GM18909 (cell line): ENCODE data around the gene SPDYE2.
"Not testable (repeated sequence)": the region's sequence is repeated elsewhere in the genome, so short reads cannot be mapped to it uniquely, and the experiment has no call there.

Experiments
- ATAC-seq: cut with Tn5 transposase; IDR thresholded peaks from one replicate; pipeline ENCODE4 v1.9.1; 2021; ENCODE audit warnings: mild to moderate bottlenecking; ENCODE audit not compliant: unreplicated experiment, poor library complexity

SPDYE2 gene

DNA sequence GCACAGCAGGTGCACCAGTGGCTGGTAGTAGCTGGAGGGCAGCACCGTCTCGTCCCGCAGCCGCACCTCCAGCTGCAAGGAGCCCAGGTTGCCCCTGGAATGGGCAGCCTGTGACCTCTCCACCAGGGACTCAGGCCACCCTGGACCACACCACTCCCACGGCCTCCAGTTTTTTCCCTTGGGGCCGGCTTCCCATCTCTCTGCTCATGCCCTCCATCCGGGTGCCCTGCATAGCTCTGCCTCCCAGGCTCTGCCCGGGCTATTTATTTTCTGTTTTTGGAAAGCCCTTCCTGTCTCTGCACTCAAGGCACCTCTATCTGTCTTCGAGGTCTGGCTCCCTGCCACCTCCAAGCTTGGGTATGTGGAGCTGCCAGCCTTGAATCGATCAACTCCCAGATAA is 45.0 kb downstream of the SPDYE2 start:
- ATAC-seq = not testable (repeated sequence)

DNA sequence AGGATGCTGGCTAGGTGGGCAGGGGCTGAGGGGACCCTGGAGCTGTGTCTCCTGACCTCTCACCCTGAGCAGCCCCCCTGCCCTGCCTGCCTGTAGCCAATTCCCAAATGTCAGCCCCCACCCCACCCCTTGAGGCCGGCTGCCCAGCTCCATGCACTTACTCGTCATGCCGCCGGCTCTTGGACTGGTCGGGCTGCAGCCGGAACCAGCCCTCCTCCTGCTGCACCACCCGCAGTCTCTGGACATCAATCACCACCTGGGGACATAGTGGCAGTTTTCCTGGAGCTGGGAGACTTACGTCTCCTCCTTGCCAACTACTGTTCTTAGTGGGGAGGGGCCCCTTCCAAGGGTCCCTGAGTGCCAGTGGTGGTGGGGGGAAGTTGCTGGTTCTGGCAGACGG is 48.7 kb downstream of the SPDYE2 start:
- not testable (repeated sequence) for ATAC-seq

DNA sequence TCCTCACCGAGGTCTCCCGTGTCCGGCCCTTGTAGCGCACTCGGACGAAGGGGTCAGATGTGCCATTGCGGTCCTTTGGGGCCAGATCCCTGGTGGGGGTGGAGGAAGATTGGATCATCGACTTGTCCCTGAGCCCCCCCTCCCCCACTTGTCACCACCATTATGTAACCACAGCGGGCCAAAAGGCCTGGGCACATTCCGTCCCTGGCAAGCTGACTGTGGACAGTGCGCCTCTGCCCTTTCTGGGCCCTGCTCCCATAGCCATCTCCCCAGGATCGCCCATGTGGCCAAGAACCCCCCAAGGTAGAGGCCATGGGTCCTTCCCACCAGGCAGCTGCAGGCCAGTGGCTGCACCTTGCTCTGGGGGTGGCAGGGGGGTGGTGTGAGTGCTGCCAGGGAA is 51.3 kb downstream of the SPDYE2 start:
- not testable (repeated sequence) for ATAC-seq

DNA sequence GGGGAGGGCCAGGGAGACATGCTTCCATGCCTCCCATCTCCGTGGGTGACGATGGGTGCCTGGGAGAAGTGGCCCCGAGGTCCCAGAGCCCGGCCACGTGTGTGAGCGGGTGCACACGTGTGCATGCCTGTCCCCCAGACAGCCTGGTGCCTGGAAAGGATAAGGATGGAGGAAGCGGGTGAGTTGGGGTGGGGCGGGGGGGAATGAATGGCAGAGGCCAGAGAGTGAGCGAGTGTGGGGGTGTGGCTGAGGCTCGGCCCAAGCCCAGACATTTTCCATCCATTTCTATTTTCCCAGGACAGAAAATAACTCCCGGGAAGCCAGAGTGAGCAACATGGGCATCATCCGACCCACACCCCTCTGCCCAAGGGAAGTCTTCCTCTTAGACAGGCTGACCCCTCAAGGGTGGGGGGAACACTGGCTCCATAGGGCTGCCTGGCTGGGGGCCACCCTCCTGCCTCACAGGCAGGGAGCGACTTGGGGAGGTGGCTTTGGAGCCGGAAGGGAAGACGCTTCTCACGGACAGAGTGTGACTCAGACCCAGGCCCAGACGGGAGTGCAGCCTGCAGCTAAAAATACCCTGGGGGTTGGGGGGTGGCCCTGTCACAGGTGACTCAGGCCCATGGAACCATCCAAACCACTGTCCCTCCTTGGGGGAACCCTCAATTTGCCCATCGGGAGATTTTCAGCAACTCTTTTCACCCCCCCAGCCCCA is 53.6 kb downstream of the SPDYE2 start:
- not testable (repeated sequence) for ATAC-seq

DNA sequence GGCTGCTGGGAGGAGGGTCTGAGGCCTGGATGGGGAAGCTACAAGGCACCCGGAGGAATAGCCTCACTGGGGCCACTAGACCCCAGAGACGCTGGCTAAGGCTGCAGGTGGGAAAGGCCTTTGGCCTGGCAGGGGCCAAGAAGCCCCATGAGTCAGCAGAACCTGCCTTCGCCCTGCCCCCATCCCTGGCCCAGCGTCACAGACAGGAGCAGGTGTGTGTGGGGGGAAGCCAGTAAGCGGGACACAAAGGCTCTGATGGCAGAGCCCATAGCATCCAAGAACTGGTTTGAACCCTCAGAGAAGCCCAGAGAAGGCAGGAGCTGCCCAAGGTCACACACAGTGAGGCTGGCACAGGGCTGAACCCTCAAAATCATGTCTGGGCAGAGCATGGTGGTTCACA is 55.8 kb downstream of the SPDYE2 start:
- not testable (repeated sequence) for ATAC-seq

DNA sequence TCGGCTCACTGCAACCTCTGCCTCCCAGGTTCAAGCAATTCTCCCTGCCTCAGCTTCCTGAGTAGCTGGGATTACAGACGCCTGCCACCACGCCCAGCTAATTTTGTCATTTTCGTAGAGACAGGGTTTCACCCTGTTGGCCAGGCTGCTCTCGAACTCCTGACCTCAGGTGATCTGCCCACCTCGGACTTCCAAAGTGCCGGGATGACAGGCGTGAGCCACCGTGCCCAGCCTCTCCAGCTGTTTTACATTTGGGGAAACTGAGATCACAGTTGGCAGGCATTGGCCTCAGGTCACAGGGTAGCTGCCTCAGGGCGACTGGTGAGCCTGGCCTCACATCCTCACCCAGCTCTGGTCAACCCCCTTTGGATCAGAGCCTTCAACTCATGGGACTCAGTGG is 58.7 kb downstream of the SPDYE2 start:
- not testable (repeated sequence) for ATAC-seq

DNA sequence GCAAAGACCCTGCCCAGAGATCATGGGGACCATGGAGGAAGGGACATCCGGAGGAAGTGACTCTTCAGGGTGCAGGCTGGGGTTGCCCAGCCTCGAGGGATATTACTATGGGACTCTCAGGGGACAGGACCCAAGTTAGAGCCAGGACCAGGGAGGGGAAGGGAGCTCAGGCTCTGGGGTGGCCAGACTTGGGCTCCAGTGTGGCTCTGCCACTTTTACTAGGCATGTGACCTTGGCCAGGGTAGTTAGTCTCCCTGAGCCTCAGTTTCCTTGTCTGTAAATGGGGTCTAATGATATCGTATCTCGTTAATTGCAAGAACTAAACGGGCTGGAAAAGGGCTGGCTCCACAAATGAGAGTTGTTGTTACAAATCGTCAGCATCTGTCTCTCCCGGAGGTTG is 59.4 kb downstream of the SPDYE2 start:
- not testable (repeated sequence) for ATAC-seq

DNA sequence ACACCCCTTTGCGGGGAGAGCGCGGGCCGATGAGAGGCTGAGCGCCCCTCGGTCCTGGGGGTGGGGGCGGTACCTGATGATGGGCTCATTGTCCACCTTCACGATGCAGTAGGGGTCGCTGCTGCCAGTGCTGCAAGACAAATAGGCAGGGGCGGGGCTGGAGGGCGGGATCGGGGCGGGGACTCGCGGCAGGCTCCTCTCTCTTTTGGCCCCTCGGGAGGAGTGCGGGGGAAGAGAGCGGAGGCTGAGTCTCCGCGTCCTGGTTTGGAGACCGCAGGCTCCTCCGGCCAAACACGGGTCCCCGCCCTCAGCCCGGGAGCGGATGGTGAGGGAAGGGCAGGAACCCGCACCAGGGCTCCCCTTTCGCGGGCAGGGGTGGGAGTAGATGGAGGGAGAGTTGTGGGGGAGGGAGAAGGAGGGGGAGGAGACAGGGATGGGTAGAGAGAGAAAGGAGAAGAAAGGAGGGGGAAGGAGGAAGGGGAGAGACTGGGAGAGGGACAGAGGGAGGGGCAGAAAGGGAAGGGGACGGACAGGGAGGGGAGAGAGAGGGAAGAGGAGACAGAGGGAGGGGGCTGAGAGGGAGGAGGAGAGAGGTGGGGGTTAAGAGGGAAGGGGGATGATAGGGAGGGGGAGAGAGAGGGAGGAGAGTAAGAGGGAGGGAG is 60.1 kb downstream of the SPDYE2 start:
- peak; percentile 52 for ATAC-seq

DNA sequence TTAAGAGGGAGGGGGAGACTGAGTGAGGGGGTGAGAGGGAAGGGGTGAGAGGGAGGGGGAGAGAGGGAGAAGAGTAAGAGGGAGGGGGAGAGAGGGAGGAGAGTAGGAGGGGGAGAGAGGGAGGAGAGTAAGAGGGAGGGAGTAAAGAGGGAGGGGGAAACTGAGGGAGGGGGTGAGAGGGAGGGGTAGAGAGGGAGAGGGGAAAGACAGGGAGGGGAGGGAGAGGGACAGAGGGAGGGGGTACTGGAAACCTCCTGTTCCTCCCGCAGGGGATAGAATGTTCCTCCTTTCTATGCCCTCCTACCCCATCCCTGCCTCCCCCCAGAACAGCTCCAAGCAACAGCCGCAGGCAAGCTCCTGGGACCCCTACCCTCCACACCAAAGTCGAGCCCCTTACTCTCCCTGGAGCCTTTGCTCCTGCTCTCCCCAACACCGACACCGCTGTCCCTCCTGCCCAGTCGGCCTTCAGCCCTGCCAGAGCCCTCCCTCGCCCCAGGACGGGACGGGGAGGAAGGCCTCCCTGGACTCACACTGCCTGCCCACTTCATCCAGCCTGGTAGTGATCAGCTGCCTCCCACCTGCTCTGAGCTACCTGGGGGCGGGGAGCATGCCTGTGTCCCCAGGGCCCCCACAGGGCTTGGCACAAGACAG is 60.8 kb downstream of the SPDYE2 start:
- not testable (repeated sequence) for ATAC-seq
